GM20000 (cell line): ENCODE results near the gene PRM2.

ENCODE experiments used
- DNase-seq: peaks from one replicate; pipeline ENCODE4 v3.0.0; 2012; ENCODE audit warnings: low spot score
- TF ChIP-seq, protein P1 (sequence below): IDR thresholded peaks from 2 replicates; pipeline ENCODE4 v1.5.1; 2012; ENCODE audit warnings: mild to moderate bottlenecking, control low read depth; ENCODE audit errors: extremely low read depth, missing control alignments

PRM2 gene

DNA sequence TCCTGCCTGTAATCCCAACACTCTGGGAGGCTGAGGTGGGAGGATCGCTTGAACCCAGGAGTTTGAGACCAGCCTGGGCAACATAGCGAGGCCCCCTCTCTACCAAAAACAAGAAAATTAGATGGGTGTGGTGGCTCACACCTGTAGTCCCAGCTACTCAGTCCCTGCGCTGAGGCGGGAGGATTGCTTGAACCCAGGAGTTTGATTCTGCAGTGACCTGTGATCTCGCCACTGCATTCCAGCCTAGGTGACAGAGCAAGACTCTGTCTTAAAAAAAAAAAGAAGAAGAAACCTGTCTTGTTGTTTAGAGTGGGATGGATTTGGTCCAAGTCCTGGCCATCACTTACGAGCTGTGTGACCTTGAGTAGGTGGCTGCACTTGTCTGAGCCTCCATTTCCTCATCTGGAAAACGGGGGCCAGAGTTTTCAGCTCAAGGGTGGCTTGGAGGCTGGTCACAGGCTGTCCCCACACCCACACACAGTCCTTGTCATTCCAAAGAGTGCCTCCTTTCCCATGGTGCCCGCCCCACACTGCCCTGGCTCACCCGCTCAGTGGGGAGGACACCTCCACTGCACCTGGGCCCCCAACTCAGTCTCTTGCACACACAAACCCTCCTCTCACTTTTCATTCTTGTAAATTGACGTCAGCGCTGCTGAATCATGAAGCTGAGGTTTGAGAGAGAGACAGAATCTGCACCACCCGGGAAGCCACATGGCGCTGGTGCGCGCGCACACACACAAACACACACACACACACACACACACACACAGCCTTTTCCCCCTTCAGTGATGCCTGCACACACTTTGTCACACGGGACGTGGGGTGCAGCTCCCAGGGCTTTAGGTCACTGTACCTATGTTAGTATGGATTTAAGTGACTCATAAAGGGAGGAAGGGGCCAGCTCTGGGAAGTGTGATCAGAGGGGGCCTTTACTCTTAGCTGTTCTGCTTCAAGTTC lies 24.5 kb downstream of the PRM2 start:
- TF ChIP-seq, protein P1, sequence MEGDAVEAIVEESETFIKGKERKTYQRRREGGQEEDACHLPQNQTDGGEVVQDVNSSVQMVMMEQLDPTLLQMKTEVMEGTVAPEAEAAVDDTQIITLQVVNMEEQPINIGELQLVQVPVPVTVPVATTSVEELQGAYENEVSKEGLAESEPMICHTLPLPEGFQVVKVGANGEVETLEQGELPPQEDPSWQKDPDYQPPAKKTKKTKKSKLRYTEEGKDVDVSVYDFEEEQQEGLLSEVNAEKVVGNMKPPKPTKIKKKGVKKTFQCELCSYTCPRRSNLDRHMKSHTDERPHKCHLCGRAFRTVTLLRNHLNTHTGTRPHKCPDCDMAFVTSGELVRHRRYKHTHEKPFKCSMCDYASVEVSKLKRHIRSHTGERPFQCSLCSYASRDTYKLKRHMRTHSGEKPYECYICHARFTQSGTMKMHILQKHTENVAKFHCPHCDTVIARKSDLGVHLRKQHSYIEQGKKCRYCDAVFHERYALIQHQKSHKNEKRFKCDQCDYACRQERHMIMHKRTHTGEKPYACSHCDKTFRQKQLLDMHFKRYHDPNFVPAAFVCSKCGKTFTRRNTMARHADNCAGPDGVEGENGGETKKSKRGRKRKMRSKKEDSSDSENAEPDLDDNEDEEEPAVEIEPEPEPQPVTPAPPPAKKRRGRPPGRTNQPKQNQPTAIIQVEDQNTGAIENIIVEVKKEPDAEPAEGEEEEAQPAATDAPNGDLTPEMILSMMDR: no peak
- DNase-seq: peak; percentile 71

DNA sequence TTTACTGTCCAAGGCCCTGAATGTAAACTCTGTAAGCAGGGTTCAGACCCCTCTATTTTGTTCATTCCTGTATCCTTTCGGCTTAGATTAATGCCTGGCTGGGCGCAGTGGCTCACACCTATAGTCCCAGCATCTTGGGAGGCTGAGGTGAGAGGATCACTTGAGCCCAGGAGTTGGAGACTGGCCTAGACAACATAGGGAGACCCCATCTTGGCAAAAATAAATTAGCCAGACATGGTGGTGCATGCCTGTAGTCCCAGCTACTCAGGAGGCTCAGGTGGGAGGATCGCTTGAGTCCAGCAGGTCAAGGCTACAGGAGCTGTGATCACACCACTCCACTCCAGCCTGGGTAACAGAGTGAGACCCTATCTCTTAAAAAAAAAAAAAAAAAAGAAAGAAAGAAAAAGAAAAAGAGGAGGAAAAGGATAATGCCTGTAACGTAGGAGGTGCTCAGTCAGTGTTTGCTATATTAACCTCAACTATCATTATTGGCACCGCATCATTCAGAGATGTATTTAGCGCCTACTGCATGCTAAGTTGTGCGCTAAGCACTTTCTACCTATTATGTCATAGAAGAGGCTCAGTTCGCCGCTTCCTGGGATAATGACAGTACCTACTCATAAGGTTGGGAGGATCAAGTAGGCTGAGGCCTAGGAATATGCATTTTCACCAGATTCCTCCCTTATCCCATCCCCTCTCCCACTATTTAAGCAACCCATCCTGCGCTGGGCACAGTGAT lies 25.3 kb downstream of the PRM2 start:
- TF ChIP-seq, protein P1: no peak
- no peak for DNase-seq

DNA sequence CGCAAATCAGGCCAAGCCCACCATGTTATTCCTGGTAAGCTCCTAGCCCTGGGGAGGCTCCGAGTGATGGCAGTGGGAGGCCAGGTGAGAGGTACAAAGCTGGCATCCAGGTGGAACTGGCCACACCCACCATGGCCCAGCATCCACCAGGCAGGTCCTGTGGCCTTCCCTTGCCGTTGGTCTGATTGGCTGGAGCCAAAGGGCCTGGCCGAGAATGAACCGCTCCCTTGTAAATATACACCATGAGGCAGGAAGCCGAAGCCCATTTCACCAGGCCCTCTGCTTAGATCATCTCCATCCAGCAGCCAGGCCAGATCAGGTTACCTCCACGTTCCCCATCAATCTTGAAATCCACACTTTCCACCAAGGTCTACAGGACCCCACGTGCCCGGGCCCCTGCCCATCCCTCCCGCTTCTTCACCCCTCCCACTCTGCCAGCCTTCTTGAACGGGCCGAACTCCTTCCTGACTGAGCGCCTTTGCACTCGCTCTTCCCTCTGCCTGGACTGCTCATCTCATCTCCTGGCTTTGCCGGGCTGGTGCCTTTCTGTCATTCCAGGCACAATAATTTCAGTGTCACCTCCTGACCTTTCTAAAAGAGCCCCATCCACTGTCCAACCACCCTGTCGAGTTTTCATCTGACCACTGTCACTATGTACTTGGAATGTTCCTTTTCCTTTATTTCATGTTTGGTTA lies 26.0 kb downstream of the PRM2 start:
- DNase-seq: no peak
- TF ChIP-seq, protein P1: no peak

DNA sequence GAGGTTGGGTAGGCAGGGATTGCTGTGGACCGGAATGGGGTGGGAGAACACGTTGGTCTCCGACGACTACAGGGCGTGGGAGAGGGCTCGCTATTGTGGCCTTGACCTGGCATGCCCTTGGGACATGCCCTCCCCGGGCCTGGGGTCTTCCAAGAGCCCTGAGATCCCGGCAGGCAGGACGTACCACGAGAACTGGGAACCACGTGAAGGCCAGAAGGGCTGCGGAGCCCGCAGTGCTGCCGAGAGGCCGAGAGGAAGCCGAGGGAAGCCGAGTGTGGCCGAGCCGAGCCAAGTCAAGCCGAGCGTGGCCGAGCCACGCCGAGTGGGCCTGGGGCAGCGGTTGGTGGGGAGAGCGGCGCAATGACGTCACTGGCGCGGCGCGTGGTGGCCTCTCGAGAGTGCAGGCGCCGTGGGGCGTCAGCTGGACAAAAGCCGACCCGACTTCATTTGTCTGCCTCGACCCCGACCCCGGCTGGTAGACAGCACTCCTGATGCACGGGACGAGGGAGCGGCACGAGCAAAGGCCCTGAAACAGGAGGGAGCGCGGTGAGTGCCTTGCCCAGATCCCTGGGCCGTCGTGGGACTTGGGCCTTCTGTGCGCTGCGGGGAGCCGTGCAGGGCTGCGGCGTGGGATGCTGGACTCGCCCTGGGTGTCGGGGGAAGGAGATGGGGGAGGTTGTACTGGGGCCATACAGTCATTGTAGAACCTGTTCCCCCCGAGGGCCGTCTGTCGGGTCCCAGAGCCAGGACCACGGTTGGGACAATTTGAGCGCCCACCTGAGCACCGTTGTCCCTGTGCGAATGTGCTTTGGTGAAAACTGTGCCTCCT lies 26.8 kb downstream of the PRM2 start:
- no peak for DNase-seq
- TF ChIP-seq, protein P1: no peak

DNA sequence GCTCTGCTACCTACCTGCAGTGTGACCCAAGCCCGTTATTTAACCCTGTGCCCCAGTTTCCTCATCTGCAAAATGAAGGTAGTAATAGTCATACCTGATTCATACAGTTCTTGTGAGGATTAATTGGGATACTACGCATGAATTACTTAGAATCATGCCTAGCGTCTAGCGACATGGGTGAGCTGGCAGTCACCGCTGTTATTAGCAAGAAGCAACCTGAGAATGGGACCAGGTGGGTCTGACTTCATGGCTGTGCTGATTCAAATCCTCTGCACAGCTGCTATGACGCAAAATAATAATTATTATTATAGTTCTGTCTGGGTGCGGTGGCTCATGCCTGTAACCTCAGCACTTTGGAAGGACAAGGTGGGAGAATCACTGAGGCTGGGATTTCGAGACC lies 28.1 kb downstream of the PRM2 start:
- TF ChIP-seq, protein P1: no peak
- DNase-seq: no peak

DNA sequence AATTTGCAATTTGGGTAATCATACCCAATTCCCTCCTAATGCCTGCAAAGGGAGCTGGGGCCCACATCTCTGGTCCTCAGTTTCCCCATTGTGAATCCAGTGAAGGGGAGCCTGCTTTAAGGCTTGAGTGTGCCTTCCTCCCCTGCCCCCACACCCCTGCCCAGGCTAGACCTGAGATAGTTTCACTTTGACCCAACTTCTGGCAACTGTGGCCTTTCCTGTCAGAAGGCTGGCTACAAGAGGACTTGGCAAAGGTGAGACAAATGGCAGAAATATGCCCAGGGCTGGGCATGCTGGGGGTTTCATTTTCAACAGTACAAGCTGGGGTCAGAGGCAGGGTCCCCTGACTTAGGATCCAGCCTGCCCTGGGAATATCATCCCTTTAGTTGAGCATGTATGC lies 30.3 kb downstream of the PRM2 start:
- TF ChIP-seq, protein P1: no peak
- DNase-seq: no peak
